H1 (cell line): Measurements from ENCODE around the gene MAP3K14. TPM values are rescaled to one million over a fixed set of nuclear protein-coding genes. Genes with fewer than 3 reads are reported as not detected.

Source experiments
- CBX8 ChIP-seq: fragments of 300-800, 300-1000 bp; sonication (generic); IDR thresholded peaks from 2 replicates; pipeline ENCODE4 v1.7.1; 2016; ENCODE audit warnings: low read depth, low read length, borderline replicate concordance
- EGR1 ChIP-seq: IDR thresholded peaks from 2 replicates; pipeline ENCODE4 v1.6.1; 2011; ENCODE audit warnings: low read depth, low read length, borderline replicate concordance
- FOSL1 ChIP-seq: IDR thresholded peaks from 2 replicates; pipeline ENCODE4 v1.6.1; 2011; ENCODE audit warnings: mild to moderate bottlenecking, low read depth, low read length, moderate library complexity; ENCODE audit not compliant: insufficient read depth
- GABPA ChIP-seq: IDR thresholded peaks from 2 replicates; pipeline ENCODE4 v1.6.1; 2011; ENCODE audit warnings: mild to moderate bottlenecking, low read length, moderate library complexity, borderline replicate concordance; ENCODE audit not compliant: insufficient read depth
- GTF2F1 ChIP-seq: IDR thresholded peaks from 2 replicates; pipeline ENCODE4 v1.6.1; 2012; ENCODE audit warnings: low read depth, low read length, improper control_type of control experiment, borderline replicate concordance
- KDM1A ChIP-seq: fragments of 200-600, 300-600 bp; sonication (generic); IDR thresholded peaks from 2 replicates; pipeline ENCODE4 v1.7.1; 2016; ENCODE audit warnings: mild to moderate bottlenecking, low read length, borderline replicate concordance
- KDM5A ChIP-seq: fragments of 200-600 bp; IDR thresholded peaks from 2 replicates; pipeline ENCODE4 v1.7.1; 2012; ENCODE audit warnings: mild to moderate bottlenecking, low read length, inconsistent platforms, mixed read lengths
- PHF8 ChIP-seq: fragments of 200-600 bp; sonication (generic); conservative IDR thresholded peaks from 2 replicates; pipeline ENCODE4 v1.7.1; 2012; ENCODE audit warnings: low read depth, mild to moderate bottlenecking, inconsistent platforms, low read length, moderate library complexity
- RBBP5 ChIP-seq: IDR thresholded peaks from 2 replicates; pipeline ENCODE4 v1.7.1; 2012; ENCODE audit warnings: low read depth, mild to moderate bottlenecking, inconsistent platforms, low read length, moderate library complexity, borderline replicate concordance
- RNF2 ChIP-seq: fragments of 200-900, 300-1000 bp; sonication (generic); IDR thresholded peaks from 2 replicates; pipeline ENCODE4 v1.7.1; 2016; ENCODE audit warnings: borderline replicate concordance, low read depth, mild to moderate bottlenecking, antibody characterized with exemption, low read length; ENCODE audit not compliant: poor library complexity, severe bottlenecking; ENCODE audit errors: missing control alignments
- SIRT6 ChIP-seq: IDR thresholded peaks from one replicate; pipeline ENCODE4 v1.7.1; 2012; ENCODE audit warnings: low read length, inconsistent platforms
- SIX5 ChIP-seq: IDR thresholded peaks from 2 replicates; pipeline ENCODE4 v1.6.1; 2011; ENCODE audit warnings: mild to moderate bottlenecking, low read depth, low read length
- SP2 ChIP-seq: IDR thresholded peaks from 2 replicates; pipeline ENCODE4 v1.6.1; 2012; ENCODE audit warnings: mild to moderate bottlenecking, low read length, inconsistent platforms
- SP4 ChIP-seq: IDR thresholded peaks from 2 replicates; pipeline ENCODE4 v1.6.1; 2012; ENCODE audit warnings: low read length, inconsistent platforms
- SUZ12 ChIP-seq: fragments of 200-600 bp; sonication (generic); IDR thresholded peaks from 2 replicates; pipeline ENCODE4 v1.6.1; 2012; ENCODE audit warnings: mild to moderate bottlenecking, inconsistent platforms, low read length, moderate library complexity, mixed read lengths
- TAF7 ChIP-seq: optimal IDR thresholded peaks from 2 replicates; pipeline ENCODE3; 2011; ENCODE audit warnings: low read depth, mild to moderate bottlenecking, inconsistent platforms, low read length, moderate library complexity, borderline replicate concordance
- TBP ChIP-seq: IDR thresholded peaks from 2 replicates; pipeline ENCODE4 v1.6.1; 2011; ENCODE audit warnings: low read depth, low read length, improper control_type of control experiment
- YY1 ChIP-seq: IDR thresholded peaks from 2 replicates; pipeline ENCODE4 v1.6.1; 2011; ENCODE audit warnings: low read depth, mild to moderate bottlenecking, low read length
- polyA plus RNA-seq, 7 experiments: library from polyadenylated mRNA; depleted of rRNA in 3 of 7; stranded (reverse) in 5 of 7; unstranded in 2 of 7; fragments of >200 nt in 5 of 7; fragments of 200-250 nt in 2 of 7; gene quantifications; 1 replicate in 5 of 7; 2 replicates in 1 of 7; 4 replicates in 1 of 7; pipeline versions ENCODE4 v1.2.1 to v1.2.3, GENCODE V29; 2011 to 2013; ENCODE audit warnings: missing spikeins in 2 of 7, mixed read lengths in 2 of 7
- total RNA-seq: library from RNA; stranded (reverse); fragmentation: NEBNext Ultra II Directional; extraction: Animal tissue kit (Norgen Biotek cat#: 25700); gene quantifications from 2 replicates; pipeline ENCODE4 v1.2.1, GENCODE V29; 2021
- TF ChIP-seq, protein P1 (sequence below): IDR thresholded peaks from 2 replicates; pipeline ENCODE4 v1.6.1; 2011; ENCODE audit warnings: low read depth, mild to moderate bottlenecking, low read length; ENCODE audit not compliant: insufficient read depth
- TF ChIP-seq, protein P2 (sequence below): IDR thresholded peaks from 2 replicates; pipeline ENCODE4 v1.6.1; 2012; ENCODE audit warnings: inconsistent platforms
- TF ChIP-seq, protein P3 (sequence below): IDR thresholded peaks from 2 replicates; pipeline ENCODE4 v1.6.1; 2012; ENCODE audit warnings: low read length, inconsistent platforms

MAP3K14 gene
- total and polyA plus RNA-seq, 2 of the 8 experiments (the other 6 are each of a cell fraction or from before 2014, with no cell fraction given) = 5.2 to 6.1 TPM

DNA sequence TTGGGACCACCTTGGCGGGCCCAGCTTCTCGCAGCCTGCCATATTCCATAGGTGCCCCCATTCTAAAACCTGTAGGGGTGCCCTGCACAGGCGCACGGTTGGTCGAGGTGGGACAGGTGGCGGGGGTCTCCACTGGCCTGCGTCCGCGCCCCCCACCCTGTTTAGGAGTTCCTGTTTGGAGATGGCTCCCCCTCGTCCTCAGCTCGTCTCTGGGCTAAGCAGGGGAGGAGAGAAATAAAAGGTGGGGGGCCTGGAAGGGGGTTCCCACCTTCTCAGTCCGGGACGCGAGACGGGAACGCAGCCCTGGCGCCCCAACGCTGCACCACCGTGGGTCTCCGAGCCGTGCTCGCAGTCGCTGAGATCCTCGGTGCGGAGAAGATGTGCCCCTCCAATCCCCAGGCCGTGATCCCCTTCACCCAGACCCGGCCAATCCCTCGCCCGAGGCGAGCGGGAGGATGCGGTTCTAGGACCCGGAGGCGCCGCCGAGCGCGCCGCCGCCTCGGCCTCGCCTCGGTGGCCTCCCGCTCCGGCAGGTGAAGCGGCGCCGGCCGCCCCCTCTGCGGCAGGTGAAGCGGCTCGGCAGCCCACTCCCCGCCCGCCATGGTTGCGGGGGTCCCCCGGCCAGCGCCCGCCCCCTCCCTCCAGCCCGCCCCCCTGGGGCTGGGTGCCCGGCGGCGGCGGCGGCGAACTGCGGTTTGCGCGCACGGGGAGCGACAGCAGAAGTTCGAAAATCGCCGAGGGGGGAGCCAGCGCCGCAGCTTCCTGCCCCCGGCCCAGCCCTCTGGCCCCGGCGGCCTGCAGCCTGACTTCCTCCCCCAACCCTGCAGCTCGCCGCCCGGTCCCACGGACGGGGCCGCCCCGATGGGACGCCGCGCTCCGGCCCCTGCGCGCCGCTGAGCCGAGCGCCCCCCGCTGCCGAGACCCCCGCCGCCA is 95.5 kb downstream of the MAP3K14 start, which contains the start of gene FMNL1 (continued):
- TF ChIP-seq, protein P1, sequence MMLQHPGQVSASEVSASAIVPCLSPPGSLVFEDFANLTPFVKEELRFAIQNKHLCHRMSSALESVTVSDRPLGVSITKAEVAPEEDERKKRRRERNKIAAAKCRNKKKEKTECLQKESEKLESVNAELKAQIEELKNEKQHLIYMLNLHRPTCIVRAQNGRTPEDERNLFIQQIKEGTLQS = no peak
- TF ChIP-seq KDM5A (no peak), SIX5 (no peak), TAF7 (no peak), GTF2F1 (no peak), KDM1A (no peak), GABPA (no peak; the same call in 1 of the 2 replicates), SUZ12 (peak; percentile 39; the same call in 1 of the 2 replicates), SP4 (no peak), SIRT6 (no peak), FOSL1 (peak; percentile 92), EGR1 (0 out of 2 replicates have a peak, but pooled peaks have one; percentile 46), RNF2 (no peak), TBP (no peak), PHF8 (0 out of 2 replicates have a peak, but pooled peaks have one; percentile 23), YY1 (no peak), CBX8 (no peak), SP2 (no peak), RBBP5 (peak; percentile 80; the same call in 1 of the 2 replicates)
- TF ChIP-seq, protein P2, sequence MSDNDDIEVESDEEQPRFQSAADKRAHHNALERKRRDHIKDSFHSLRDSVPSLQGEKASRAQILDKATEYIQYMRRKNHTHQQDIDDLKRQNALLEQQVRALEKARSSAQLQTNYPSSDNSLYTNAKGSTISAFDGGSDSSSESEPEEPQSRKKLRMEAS = no peak
- TF ChIP-seq, protein P3, sequence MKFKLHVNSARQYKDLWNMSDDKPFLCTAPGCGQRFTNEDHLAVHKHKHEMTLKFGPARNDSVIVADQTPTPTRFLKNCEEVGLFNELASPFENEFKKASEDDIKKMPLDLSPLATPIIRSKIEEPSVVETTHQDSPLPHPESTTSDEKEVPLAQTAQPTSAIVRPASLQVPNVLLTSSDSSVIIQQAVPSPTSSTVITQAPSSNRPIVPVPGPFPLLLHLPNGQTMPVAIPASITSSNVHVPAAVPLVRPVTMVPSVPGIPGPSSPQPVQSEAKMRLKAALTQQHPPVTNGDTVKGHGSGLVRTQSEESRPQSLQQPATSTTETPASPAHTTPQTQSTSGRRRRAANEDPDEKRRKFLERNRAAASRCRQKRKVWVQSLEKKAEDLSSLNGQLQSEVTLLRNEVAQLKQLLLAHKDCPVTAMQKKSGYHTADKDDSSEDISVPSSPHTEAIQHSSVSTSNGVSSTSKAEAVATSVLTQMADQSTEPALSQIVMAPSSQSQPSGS = no peak
